Activated T-cell treated with anti-CD3 and anti-CD28 coated beads, Interleukin-2, amount 50 U/mL, for 4 hours (primary cell): Measurements from ENCODE around the gene ARID1B. TPM values are rescaled to one million over a fixed set of nuclear protein-coding genes. Genes with fewer than 3 reads are reported as not detected.
A peak's percentile ranks its signal among the peaks of the same experiment; 100 is the strongest.

Experiments
- ATAC-seq, 2 donors: fragments of 200-7000 bp; cut with Tn5 transposase; one replicate each; pipeline ENCODE4 v1.10.0; 2021
- DNase-seq: peaks from one replicate; pipeline ENCODE4 v3.0.0-alpha.2; 2020
- H3K27me3 Mint-ChIP-seq: one replicate; pipeline ENCODE4 v1.8.0; 2021; ENCODE audit warnings: low read depth, mixed read lengths
- H3K36me3 Mint-ChIP-seq: one replicate; pipeline ENCODE4 v1.8.0; 2022; ENCODE audit warnings: mixed read lengths; ENCODE audit not compliant: insufficient read depth
- H3K4me1 Mint-ChIP-seq: one replicate; pipeline ENCODE4 v1.8.0; 2021; ENCODE audit warnings: low read depth, mixed read lengths
- H3K4me3 Mint-ChIP-seq: one replicate; pipeline ENCODE4 v1.8.0; 2021; ENCODE audit warnings: mild to moderate bottlenecking, moderate library complexity, mixed read lengths
- H3K9me3 Mint-ChIP-seq: one replicate; pipeline ENCODE4 v1.8.0; 2021; ENCODE audit warnings: mixed read lengths
- total RNA-seq, 3 donors: library from RNA; stranded (reverse); gene quantifications; one replicate each; pipeline ENCODE4 v1.2.1, GENCODE V29; 2021

ARID1B gene
- total RNA-seq, 3 donors from 2014 or later: 45.6 to 46.6 (median 46.0) TPM

GRCh38 chr6:156762547-156762946, 14.6 kb upstream of the ARID1B start:
- H3K36me3 Mint-ChIP-seq: no peaks in the 10 kb centered on the region
- no peak overlapping the region for H3K4me3 Mint-ChIP-seq
- DNase-seq (no peak), ATAC-seq (no peak)
- H3K9me3 Mint-ChIP-seq: no peaks in the 10 kb centered on the region
- peaks cover 2% of the 10 kb centered on the region for H3K4me1 Mint-ChIP-seq
- H3K27me3 Mint-ChIP-seq: peaks cover 9% of the 10 kb centered on the region

- ATAC-seq (no peak), DNase-seq (no peak)
- H3K27me3 Mint-ChIP-seq: peaks cover 3% of the 10 kb centered on the region
- H3K4me3 Mint-ChIP-seq: no peak overlapping the region
- peaks cover 8% of the 10 kb centered on the region for H3K4me1 Mint-ChIP-seq
- H3K9me3 Mint-ChIP-seq: no peaks in the 10 kb centered on the region
- H3K36me3 Mint-ChIP-seq: no peaks in the 10 kb centered on the region
Measured at GRCh38 chr6:156765117-156765516, 12.1 kb upstream of the ARID1B start.

DNA sequence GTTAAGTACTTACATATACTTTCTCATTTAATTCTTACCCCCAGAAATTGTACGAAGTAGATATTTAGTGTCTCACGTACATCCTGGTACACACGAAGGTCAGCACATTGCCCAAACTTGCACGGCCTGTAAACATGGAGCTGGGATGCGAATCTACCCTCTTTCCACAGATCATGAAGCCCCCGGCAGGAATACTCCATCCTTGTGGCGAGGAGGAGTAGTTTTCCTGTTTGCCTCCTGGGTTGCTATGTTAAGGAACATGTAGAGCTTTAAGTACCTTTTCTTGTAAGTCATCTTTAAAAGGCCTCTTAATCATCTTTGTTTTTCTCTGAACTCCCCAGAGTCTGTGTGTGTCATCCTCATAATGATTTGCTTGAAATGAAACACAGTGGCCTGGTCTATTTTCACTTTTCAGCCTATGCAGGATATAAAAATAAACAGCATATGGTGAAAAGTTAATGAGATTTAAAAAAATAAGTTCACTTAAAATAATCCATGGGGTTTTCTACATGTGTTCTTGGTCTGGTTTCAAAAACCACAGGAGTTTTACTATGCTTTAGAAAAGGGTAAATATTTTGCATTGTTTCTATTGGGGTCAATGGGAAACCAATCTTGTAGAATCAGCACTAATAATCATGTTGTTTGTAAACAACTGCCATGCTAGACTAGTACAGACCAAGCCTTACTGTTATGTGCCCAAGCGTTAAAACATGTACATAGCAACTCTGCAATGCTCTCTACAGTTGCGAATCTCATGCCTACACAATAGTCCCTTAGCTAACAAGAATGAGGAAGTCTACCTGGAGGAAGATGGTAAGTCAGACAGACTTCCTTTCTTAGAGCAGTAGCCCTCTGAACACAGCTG, 9.3 kb upstream of the ARID1B start:
- no peak for DNase-seq
- no peak overlapping the region for H3K4me3 Mint-ChIP-seq
- H3K4me1 Mint-ChIP-seq: peaks cover 8% of the 10 kb centered on the region
- no peaks in the 10 kb centered on the region for H3K9me3 Mint-ChIP-seq
- no peaks in the 10 kb centered on the region for H3K36me3 Mint-ChIP-seq
- no peak for ATAC-seq
- H3K27me3 Mint-ChIP-seq: peaks cover 3% of the 10 kb centered on the region

GRCh38 chr6:156771047-156771446, 6.1 kb upstream of the ARID1B start:
- H3K27me3 Mint-ChIP-seq: no peaks in the 10 kb centered on the region
- H3K4me1 Mint-ChIP-seq: peaks cover 21% of the 10 kb centered on the region
- no peaks in the 10 kb centered on the region for H3K9me3 Mint-ChIP-seq
- no peak for ATAC-seq
- H3K4me3 Mint-ChIP-seq: no peak overlapping the region
- DNase-seq: no peak
- H3K36me3 Mint-ChIP-seq: no peaks in the 10 kb centered on the region

GRCh38 chr6:156771761-156772160, 5.4 kb upstream of the ARID1B start:
- Mint-ChIP-seq H3K4me3 (no peak overlapping the region), H3K9me3 (no peaks in the 10 kb centered on the region), H3K4me1 (peaks cover 26% of the 10 kb centered on the region), H3K36me3 (no peaks in the 10 kb centered on the region), H3K27me3 (no peaks in the 10 kb centered on the region)
- ATAC-seq: no peak
- no peak for DNase-seq

- Mint-ChIP-seq H3K9me3 (no peaks in the 10 kb centered on the region), H3K4me1 (peaks cover 20% of the 10 kb centered on the region), H3K27me3 (no peaks in the 10 kb centered on the region), H3K4me3 (no peak overlapping the region), H3K36me3 (no peaks in the 10 kb centered on the region)
- DNase-seq (no peak), ATAC-seq (no peak)
Measured at GRCh38 chr6:156773476-156773875, 3.7 kb upstream of the ARID1B start.

GRCh38 chr6:156773935-156774852, 3.0 kb upstream of the ARID1B start:
- DNase-seq: no peak
- no peaks in the 10 kb centered on the region for H3K27me3 Mint-ChIP-seq
- H3K36me3 Mint-ChIP-seq: no peaks in the 10 kb centered on the region
- H3K9me3 Mint-ChIP-seq: no peaks in the 10 kb centered on the region
- H3K4me1 Mint-ChIP-seq: peaks cover 20% of the 10 kb centered on the region
- ATAC-seq: no peak
- no peak overlapping the region for H3K4me3 Mint-ChIP-seq

GRCh38 chr6:156774863-156775405, 2.2 kb upstream of the ARID1B start:
- Mint-ChIP-seq H3K4me3 (no peak overlapping the region), H3K9me3 (no peaks in the 10 kb centered on the region), H3K27me3 (no peaks in the 10 kb centered on the region), H3K36me3 (no peaks in the 10 kb centered on the region), H3K4me1 (peaks cover 20% of the 10 kb centered on the region)
- no peak for DNase-seq
- no peak for ATAC-seq

GRCh38 chr6:156775717-156776116, 1.5 kb upstream of the ARID1B start:
- Mint-ChIP-seq H3K36me3 (no peaks in the 10 kb centered on the region), H3K27me3 (no peaks in the 10 kb centered on the region), H3K4me3 (no peak overlapping the region), H3K4me1 (peaks cover 22% of the 10 kb centered on the region), H3K9me3 (no peaks in the 10 kb centered on the region)
- no peak for ATAC-seq
- no peak for DNase-seq

DNA sequence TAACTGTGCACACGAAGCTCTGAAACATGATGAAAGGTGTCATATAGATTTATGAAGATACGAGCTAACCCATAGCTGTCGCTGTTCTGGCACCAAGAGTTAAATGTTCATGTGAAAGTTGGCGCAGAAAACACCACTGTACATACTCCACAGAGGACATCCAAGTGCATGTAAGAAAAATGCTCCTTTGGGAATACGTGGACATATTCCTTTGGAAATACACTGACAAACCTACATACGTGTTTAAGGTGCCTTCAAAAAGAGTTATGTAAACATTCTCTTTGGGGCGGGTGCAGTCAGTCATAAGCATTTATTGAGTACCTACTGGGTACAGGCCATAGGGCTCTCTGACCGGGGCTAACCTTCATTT, 723 bp upstream of the ARID1B start:
- no peaks in the 10 kb centered on the region for H3K27me3 Mint-ChIP-seq
- peaks cover 29% of the 10 kb centered on the region for H3K4me1 Mint-ChIP-seq
- ATAC-seq (no peak), DNase-seq (no peak)
- H3K4me3 Mint-ChIP-seq: peak overlapping the region; percentile 86
- H3K9me3 Mint-ChIP-seq: no peaks in the 10 kb centered on the region
- H3K36me3 Mint-ChIP-seq: no peaks in the 10 kb centered on the region

- H3K4me3 Mint-ChIP-seq: peak overlapping the region; percentile 93
- H3K9me3 Mint-ChIP-seq: no peaks in the 10 kb centered on the region
- H3K4me1 Mint-ChIP-seq: peaks cover 37% of the 10 kb centered on the region
- H3K27me3 Mint-ChIP-seq: no peaks in the 10 kb centered on the region
- peak; percentile 53 for DNase-seq
- peak; percentile 36 to 54 for ATAC-seq
- H3K36me3 Mint-ChIP-seq: no peaks in the 10 kb centered on the region
Measured at GRCh38 chr6:156777577-156778453, 637 bp downstream of the ARID1B start.

GRCh38 chr6:156778454-156779205, 1.5 kb downstream of the ARID1B start:
- peak; percentile 8 to 9 for ATAC-seq

More at GRCh38 chr6:156778454-156779205, 1.5 kb downstream of the ARID1B start:
- peaks cover 45% of the 10 kb centered on the region for H3K4me1 Mint-ChIP-seq
- H3K27me3 Mint-ChIP-seq: no peaks in the 10 kb centered on the region
- peak overlapping the region; percentile 89 for H3K4me3 Mint-ChIP-seq
- no peaks in the 10 kb centered on the region for H3K9me3 Mint-ChIP-seq
- DNase-seq: peak; percentile 42
- peaks cover 2% of the 10 kb centered on the region for H3K36me3 Mint-ChIP-seq
